Inflammatory macrophage treated with lipopolysaccharide for 1 hour (primary cell): ENCODE data around the gene FUBP3.

Source experiments
- DNase-seq, 2 donors: peaks; one replicate each; pipeline ENCODE4 v3.0.0-alpha.2; 2020 to 2022

The FUBP3 gene

GRCh38 chr9:130635721-130636647 is 56.6 kb downstream of the FUBP3 start:
- no peak for DNase-seq

DNA sequence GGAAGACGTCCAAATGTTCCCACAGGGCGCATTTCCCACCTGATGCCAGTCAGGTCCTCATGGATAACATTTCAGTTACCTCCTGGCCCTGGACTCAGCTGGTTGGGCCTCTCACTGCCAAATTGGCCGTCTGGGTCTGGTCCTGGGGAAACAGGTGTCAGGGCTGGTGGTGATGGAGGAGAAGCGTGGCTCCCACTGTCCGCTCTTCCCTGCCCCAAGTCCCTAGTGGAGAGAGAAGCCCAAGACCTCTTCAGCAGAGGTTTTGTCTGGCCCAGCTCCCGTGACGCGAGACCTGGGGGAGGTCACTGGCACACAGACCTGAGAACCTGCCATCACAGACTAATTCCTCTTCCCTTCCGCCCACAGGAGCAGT is 57.3 kb downstream of the FUBP3 start:
- no peak for DNase-seq

- DNase-seq = no peak
Measured at GRCh38 chr9:130638284-130639123, 59.1 kb downstream of the FUBP3 start.

- no peak for DNase-seq
Measured at GRCh38 chr9:130639124-130639765, 59.9 kb downstream of the FUBP3 start.

DNA sequence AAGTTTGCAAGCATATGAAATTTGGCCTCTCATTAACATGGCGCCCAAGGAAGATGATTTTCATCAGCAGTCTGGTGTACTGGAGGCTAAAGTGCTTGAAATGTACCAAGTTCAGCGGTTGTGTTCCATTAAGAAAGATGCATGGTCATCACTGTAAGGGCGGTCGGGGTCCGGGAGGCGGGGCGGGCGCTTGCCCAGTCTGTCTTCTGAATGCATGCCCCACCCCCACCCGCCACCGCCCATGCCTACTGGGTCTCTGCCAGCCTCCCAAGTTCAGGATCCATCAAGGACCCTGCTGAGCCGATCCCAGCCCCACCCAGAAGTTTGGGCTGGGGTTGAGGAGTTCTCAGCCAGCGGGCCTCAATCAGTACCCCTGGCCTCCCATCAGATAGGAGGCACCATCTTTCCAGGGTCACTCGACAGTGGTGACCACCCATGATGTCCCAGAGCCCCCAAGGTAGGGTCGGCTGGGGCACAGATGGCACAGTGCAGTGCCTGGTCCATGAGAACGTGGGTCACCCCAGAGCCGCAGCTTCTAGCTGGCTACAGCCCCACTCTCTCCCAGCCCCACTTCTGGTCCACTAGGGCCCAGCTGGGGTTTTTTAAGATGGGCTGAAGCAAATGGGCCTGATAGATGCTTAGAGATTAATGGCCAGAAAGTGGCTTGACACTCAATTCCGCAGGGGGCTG is 60.6 kb downstream of the FUBP3 start:
- DNase-seq = no peak

- no peak for DNase-seq
Measured at GRCh38 chr9:130640681-130641080, 61.3 kb downstream of the FUBP3 start.

DNA sequence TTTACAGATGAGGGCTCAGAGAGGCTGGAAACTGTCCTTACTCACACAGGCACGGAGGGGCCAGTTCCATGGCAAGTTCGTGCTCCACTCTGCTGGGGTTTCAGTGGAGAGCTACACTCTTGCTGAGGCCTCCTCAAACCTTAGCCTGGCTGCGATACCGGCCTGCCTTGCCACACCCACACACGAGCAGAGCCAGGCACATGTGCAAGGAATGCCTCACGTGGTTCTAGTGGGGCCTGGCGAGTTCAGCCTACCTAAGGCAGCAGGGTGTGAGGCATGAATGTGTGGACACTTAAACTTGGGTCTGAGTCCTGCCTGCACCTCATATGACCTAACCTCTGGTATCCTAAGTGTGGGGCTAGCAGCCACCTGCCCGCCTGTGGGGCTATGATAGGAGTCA is 63.5 kb downstream of the FUBP3 start:
- DNase-seq = no peak

GRCh38 chr9:130651221-130651620 is 71.8 kb downstream of the FUBP3 start:
- DNase-seq = no peak

- DNase-seq = no peak
Measured at GRCh38 chr9:130651752-130652151, 72.4 kb downstream of the FUBP3 start.

GRCh38 chr9:130654879-130655278 is 75.5 kb downstream of the FUBP3 start:
- no peak for DNase-seq

GRCh38 chr9:130658893-130659698 is 79.7 kb downstream of the FUBP3 start:
- DNase-seq = no peak

DNA sequence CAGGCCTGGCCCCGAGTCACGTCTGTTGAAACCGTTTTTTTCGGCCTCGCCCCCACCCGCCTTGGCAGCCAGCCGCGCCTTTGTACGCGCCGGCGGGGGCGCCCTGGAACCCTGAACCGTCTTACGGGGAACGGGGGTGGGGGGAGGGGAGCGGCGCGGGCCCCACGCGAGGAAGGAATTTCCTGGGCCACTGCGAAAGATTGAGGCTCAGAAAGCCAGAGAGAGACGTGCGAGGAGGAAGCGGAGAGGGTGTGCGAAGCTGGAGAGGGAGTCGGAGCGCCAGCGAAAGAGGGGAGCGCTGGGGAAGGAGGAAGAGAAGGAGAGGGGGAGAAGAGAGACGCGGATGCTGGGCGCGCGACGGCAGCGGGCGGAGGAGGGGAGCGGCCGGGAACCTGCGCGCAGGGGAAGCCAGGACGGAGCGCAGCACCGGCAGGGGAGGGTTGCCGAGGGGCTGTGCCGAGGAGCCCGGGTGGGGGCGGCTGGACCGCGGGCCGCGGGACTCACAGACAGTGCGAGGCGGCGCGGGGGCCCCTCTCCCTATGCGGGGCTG is 80.4 kb downstream of the FUBP3 start:
- no peak for DNase-seq

- no peak for DNase-seq
Measured at GRCh38 chr9:130660326-130660682, 80.9 kb downstream of the FUBP3 start.

DNA sequence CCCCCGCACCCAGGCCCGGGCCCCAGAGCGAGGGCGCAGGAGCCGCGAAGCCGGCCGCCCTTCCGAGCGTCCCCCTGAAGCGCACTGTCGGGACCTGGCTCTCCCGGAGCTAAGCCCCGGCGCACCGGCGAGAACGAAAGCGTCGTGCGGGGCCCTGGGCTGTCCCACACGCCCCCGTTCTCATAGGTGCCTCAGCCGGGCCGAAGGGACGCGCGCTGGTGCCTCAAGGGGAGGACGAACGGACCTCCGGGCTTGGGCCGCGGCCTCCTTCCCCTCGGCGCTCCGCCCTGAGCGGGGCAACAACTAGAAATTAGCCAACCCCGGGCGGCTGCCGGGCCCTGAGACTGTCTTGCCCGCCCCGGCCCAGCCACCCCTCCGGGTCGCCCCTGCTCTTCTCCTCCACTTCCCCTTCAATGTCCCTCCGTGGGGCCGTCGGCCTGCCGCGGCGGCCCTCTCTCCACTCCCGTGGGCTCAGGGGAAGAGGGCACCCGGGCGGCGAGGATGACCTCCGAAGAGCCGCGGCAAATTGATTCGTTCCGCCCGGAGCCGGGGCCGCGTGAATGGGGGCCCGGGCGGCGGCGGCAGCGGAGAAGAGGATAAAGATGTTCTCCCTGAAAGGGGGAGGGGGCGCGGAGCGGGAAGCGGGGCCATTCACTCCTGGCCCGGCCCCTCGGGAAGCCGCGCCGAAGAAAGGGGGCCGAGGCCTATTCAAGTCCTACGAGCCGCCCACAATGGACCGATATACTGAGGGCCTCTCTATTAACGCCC is 81.5 kb downstream of the FUBP3 start:
- DNase-seq = no peak

- DNase-seq = no peak
Measured at GRCh38 chr9:130661451-130662098, 82.2 kb downstream of the FUBP3 start.

DNA sequence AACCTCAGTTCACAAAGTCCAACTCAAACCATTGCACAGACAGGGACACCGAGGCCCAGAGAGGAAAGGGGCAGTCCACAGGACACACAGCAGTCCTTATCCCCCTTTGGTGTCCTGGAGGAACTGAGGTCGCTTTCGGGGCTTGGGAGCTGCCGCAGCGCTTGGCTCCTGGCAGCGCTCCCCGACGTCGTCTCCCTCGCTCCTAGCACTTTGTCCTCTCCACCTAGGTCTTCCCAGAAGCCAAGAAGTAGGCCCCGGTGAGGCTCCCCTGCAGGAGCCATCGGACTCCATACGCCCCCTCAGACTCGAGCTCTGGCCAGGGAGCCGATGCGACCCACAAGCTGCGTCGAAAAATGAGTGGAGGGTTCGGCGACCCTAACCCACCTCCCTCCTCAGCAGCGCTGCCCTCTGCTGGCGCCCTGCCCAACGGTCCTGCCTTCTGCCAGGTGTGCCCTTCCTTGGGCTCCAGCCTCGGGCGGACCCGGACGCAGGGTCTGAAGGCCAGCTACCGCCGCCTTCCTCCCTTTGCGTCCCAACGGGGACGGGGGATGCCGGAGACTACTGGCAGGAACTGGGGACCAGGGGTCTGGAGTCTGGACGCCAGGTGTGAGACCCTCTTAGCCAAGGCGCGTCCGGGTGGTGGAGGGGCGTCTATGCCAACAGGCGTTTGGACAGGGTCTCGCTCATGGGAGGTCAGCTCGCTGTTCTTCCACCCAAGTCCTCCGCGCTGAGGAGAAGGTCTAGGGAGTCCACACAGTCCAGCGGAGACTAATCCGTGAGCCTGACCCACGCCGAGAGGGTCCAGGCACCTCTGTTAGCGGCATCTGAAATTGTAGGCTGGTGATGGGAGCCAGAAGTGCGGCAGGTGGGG is 83.0 kb downstream of the FUBP3 start:
- no peak for DNase-seq

GRCh38 chr9:130662970-130663257 is 83.5 kb downstream of the FUBP3 start:
- no peak for DNase-seq

- DNase-seq = no peak
Measured at GRCh38 chr9:130663258-130663976, 84.0 kb downstream of the FUBP3 start.

DNA sequence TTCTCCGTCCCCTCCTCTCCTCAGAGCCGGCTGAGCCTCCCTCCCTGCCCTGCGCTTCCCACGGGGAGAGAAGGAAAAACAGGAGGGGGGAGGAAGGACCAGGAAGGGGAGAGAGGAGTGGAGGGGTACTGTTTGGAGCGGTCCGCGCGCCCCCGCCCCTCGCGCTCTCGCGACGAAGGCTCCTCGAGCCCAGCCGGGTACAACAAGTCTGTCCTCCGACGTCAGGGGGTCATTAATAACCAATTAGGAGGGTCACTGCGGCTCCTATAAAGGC is 84.5 kb downstream of the FUBP3 start:
- no peak for DNase-seq
